HG03432 (cell line): ENCODE measurements around the gene LMLN.
A peak's percentile ranks its signal among the peaks of the same experiment; 100 is the strongest.
"Not testable (repeated sequence)": the region's sequence is repeated elsewhere in the genome, so short reads cannot be mapped to it uniquely, and the experiment has no call there.

Experiments used
- ATAC-seq: cut with Tn5 transposase; IDR thresholded peaks from one replicate; pipeline ENCODE4 v1.9.1; 2021; ENCODE audit warnings: mild to moderate bottlenecking, moderate library complexity; ENCODE audit not compliant: unreplicated experiment

The LMLN gene

GRCh38 chr3:198071602-198072287, 111.7 kb downstream of the LMLN start:
- ATAC-seq, result peak; percentile 100

- no peak for ATAC-seq
These were observed 116.8 kb downstream of the LMLN start for GRCh38 chr3:198076722-198077308.

GRCh38 chr3:198079771-198080520, 119.9 kb downstream of the LMLN start:
- peak; percentile 22 for ATAC-seq

- ATAC-seq, result peak; percentile 81
These were observed 120.7 kb downstream of the LMLN start for GRCh38 chr3:198080521-198081384.

- ATAC-seq, result no peak
These were observed 121.4 kb downstream of the LMLN start for GRCh38 chr3:198081421-198081844.

GRCh38 chr3:198082226-198082625, 122.2 kb downstream of the LMLN start:
- not testable (repeated sequence) for ATAC-seq

- ATAC-seq, result no peak
These were observed 128.5 kb downstream of the LMLN start for GRCh38 chr3:198088421-198088955.

GRCh38 chr3:198090795-198091332, 130.8 kb downstream of the LMLN start:
- no peak for ATAC-seq

GRCh38 chr3:198092276-198092675, 132.3 kb downstream of the LMLN start:
- no peak for ATAC-seq

GRCh38 chr3:198093112-198093679, 133.2 kb downstream of the LMLN start:
- no peak for ATAC-seq
